ENCODE data around the gene LASP1. TPM values are rescaled to one million over a fixed set of nuclear protein-coding genes. Genes with fewer than 3 reads are reported as not detected.

LASP1 gene
- total and polyA plus RNA-seq, 2 donors (not counting 3 experiments of a cell fraction or from before 2014, with no cell fraction given), result 214 to 242 TPM

DNA sequence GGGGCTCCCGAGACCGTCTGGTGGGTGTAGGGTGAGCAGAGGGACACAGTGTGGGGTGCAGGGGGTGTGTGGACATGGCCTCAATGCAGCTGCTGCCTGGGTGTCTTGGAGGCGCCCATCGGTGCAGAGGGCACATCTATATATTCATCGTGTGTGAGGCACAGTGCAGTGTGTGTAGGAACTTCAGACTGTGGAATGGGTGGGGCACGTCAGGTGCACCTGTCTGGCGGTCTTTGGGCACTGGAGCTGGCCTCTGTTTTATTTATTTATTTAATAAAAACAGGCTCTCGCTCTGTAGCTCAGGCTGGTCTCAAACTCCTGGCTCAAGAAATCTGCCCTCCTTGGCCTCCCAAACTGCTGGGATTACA, 16.8 kb downstream of the LASP1 start:
- Histone ChIP-seq H3K9ac (replicated peaks; ENCODE audit: extremely low read depth, insufficient read depth, low read length) (no peak overlapping the region), H3K79me2 (ENCODE audit: control insufficient read depth, insufficient read depth, low read length) (peaks cover 71% of the 10 kb centered on the region), H3K36me3 (ENCODE audit: control insufficient read depth in 2 of 2, extremely low read depth in 1 of 2, insufficient read depth in 2 of 2, low read length in 2 of 2) (peaks cover 9 to 50% of the 10 kb centered on the region in 2 experiments), H3K27me3 (ENCODE audit: control insufficient read depth in 2 of 2, insufficient read depth in 2 of 2, low read length in 2 of 2) (no peaks in the 10 kb centered on the region), H3K9me3 (replicated peaks; ENCODE audit: control insufficient read depth, insufficient read depth, low read length) (no peaks in the 10 kb centered on the region), H3K9me1 (replicated peaks; ENCODE audit: control insufficient read depth, extremely low read depth, insufficient read depth, low read length) (no peaks in the 10 kb centered on the region), H3K27ac (ENCODE audit: insufficient read depth, low read depth, low read length) (no peak overlapping the region), H3K4me2 (ENCODE audit: insufficient read depth, low read length) (no peak overlapping the region), H2AFZ (ENCODE audit: low read depth, low read length) (no peak overlapping the region), H3K4me3 (replicated peaks in 1 of 3; ENCODE audit: insufficient read depth in 1 of 3, low read depth in 1 of 3, low read length in 3 of 3) (no peak overlapping the region), H3K4me1 (ENCODE audit: control insufficient read depth, extremely low read depth, insufficient read depth, low read length) (peaks cover 6% of the 10 kb centered on the region), H4K20me1 (replicated peaks; ENCODE audit: control insufficient read depth, extremely low read depth, insufficient read depth, low read length) (no peaks in the 10 kb centered on the region)
- BruUV-seq (replicated peaks), result no TSS peak
- no peak for DNase-seq (ENCODE audit: low read depth, low spot score)
- intact Hi-C loops (cut with micrococcal nuclease) (no loop called here), dilution Hi-C loops (cut with MboI; ENCODE audit: extremely low pct_ligation_motif_present, low sequenced_read_pairs) (no loop called here)
- POLR2A ChIA-PET, result no interaction called here
- FAIRE-seq, result no peak
- CTCF ChIA-PET, result interaction anchor here (1.8 kb wide), 1 partner anchor 11 kb away, joined by 5 read pairs; no protein-coding TSS in a partner anchor
- no peak for TF ChIP-seq POLR2A (IDR thresholded peaks at IDR 0.05; ENCODE audit: low read depth, low read length)
- TF ChIP-seq MYC (IDR thresholded peaks at IDR 0.05; ENCODE audit: low read depth, low read length), result no peak
- TF ChIP-seq, protein P1, sequence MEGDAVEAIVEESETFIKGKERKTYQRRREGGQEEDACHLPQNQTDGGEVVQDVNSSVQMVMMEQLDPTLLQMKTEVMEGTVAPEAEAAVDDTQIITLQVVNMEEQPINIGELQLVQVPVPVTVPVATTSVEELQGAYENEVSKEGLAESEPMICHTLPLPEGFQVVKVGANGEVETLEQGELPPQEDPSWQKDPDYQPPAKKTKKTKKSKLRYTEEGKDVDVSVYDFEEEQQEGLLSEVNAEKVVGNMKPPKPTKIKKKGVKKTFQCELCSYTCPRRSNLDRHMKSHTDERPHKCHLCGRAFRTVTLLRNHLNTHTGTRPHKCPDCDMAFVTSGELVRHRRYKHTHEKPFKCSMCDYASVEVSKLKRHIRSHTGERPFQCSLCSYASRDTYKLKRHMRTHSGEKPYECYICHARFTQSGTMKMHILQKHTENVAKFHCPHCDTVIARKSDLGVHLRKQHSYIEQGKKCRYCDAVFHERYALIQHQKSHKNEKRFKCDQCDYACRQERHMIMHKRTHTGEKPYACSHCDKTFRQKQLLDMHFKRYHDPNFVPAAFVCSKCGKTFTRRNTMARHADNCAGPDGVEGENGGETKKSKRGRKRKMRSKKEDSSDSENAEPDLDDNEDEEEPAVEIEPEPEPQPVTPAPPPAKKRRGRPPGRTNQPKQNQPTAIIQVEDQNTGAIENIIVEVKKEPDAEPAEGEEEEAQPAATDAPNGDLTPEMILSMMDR (IDR thresholded peaks at IDR 0.05; ENCODE audit: extremely low read depth in 1 of 2, insufficient read depth in 1 of 2, low read depth in 1 of 2, low read length in 2 of 2), result no peak
- no peak for TF ChIP-seq FOS (IDR thresholded peaks at IDR 0.05; ENCODE audit: borderline replicate concordance, insufficient read depth, low read length)
- no peak for TF ChIP-seq MAX (IDR thresholded peaks at IDR 0.05; ENCODE audit: insufficient read depth, insufficient read length)
- TF ChIP-seq POLR2AphosphoS5 (IDR thresholded peaks at IDR 0.05; ENCODE audit: insufficient read depth, low read depth, low read length), result no peak
- TF ChIP-seq GATA2 (IDR thresholded peaks at IDR 0.05; ENCODE audit: insufficient read depth, insufficient read length, low read depth, low read length), result no peak
- no peak for TF ChIP-seq JUN (IDR thresholded peaks at IDR 0.05; ENCODE audit: borderline replicate concordance, insufficient read depth, insufficient read length, low read depth)
- no peak for TF ChIP-seq EZH2 (IDR thresholded peaks at IDR 0.05; ENCODE audit: borderline replicate concordance, low read depth, low read length, severe bottlenecking)
